SU-DHL-6 (cell line): ENCODE data around the gene SPRR5.

ENCODE experiments used
- H2AFZ ChIP-seq: fragments of 200-600 bp; sonication (generic); 2 replicates; pipeline ENCODE4 v1.6.1; 2014; ENCODE audit warnings: low read depth, mild to moderate bottlenecking, moderate library complexity, mixed read lengths, antibody characterized with exemption, low read length; ENCODE audit not compliant: severe bottlenecking
- H3F3A ChIP-seq: fragments of 200-600 bp; shearing (Covaris generic); 2 replicates; pipeline ENCODE4 v1.6.0; 2016; ENCODE audit warnings: antibody characterized with exemption, mild to moderate bottlenecking; ENCODE audit not compliant: insufficient read depth
- H3K27ac ChIP-seq: fragments of 200-600 bp; sonication (generic); 2 replicates; pipeline ENCODE4 v1.5.1; 2016; ENCODE audit warnings: low read depth, mild to moderate bottlenecking, low read length, moderate library complexity, mixed read lengths
- H3K27me3 ChIP-seq: fragments of 200-600 bp; sonication (generic), shearing (Covaris generic); 2 replicates; pipeline ENCODE4 v1.6.0; 2014; ENCODE audit warnings: mild to moderate bottlenecking, low read length
- H3K36me3 ChIP-seq: fragments of 200-600 bp; sonication (generic); 2 replicates; pipeline ENCODE4 v1.6.1; 2014; ENCODE audit warnings: mild to moderate bottlenecking, low read length, mixed read lengths
- H3K4me2 ChIP-seq: fragments of 300-600, 200-600 bp; shearing (Covaris generic), sonication (generic); 2 replicates; pipeline ENCODE4 v1.6.0; 2014; ENCODE audit warnings: low read length, low read depth, mild to moderate bottlenecking; ENCODE audit not compliant: poor library complexity, severe bottlenecking
- H3K4me3 ChIP-seq: fragments of 200-600 bp; sonication (generic); 2 replicates; pipeline ENCODE4 v1.5.1; 2014; ENCODE audit warnings: antibody characterized with exemption, low read length, mild to moderate bottlenecking, mixed read lengths; ENCODE audit not compliant: insufficient read depth, poor library complexity, severe bottlenecking
- H3K79me2 ChIP-seq: fragments of 200-600 bp; sonication (generic); 2 replicates; pipeline ENCODE4 v1.6.1; 2014; ENCODE audit warnings: mild to moderate bottlenecking, low read length, moderate library complexity; ENCODE audit not compliant: insufficient read depth
- H3K9ac ChIP-seq: fragments of 200-600 bp; sonication (generic); 2 replicates; pipeline ENCODE4 v1.7.0; 2014; ENCODE audit warnings: mild to moderate bottlenecking, low read length
- H3K9me2 ChIP-seq: fragments of 200-600 bp; sonication (generic); replicated peaks from 2 replicates; pipeline ENCODE4 v1.6.1; 2014; ENCODE audit warnings: low read length; ENCODE audit not compliant: insufficient read depth
- H3K9me3 ChIP-seq: fragments of 200-600 bp; sonication (generic); 2 replicates; pipeline ENCODE4 v1.6.1; 2014; ENCODE audit warnings: low read length, mixed read lengths; ENCODE audit not compliant: insufficient read depth
- H4K20me1 ChIP-seq: fragments of 200-600 bp; sonication (generic); 2 replicates; pipeline ENCODE4 v1.6.1; 2014; ENCODE audit warnings: low read depth, mild to moderate bottlenecking, antibody characterized with exemption, low read length, moderate library complexity, mixed read lengths
- EZH2phosphoT487 ChIP-seq: fragments of 200-600 bp; sonication (generic), shearing (Covaris generic); conservative IDR thresholded peaks from 2 replicates; pipeline ENCODE4 v1.6.1; 2018; ENCODE audit warnings: mild to moderate bottlenecking, antibody characterized with exemption, low read length, moderate library complexity, mixed read lengths
- TF ChIP-seq, protein P1 (sequence below): fragments of 200-600 bp; sonication (generic); IDR thresholded peaks from one replicate; pipeline ENCODE4 v1.5.1; 2017; ENCODE audit warnings: antibody characterized with exemption, mild to moderate bottlenecking, low read length, moderate library complexity; ENCODE audit not compliant: insufficient read depth, poor library complexity, severe bottlenecking

Gene SPRR5

DNA sequence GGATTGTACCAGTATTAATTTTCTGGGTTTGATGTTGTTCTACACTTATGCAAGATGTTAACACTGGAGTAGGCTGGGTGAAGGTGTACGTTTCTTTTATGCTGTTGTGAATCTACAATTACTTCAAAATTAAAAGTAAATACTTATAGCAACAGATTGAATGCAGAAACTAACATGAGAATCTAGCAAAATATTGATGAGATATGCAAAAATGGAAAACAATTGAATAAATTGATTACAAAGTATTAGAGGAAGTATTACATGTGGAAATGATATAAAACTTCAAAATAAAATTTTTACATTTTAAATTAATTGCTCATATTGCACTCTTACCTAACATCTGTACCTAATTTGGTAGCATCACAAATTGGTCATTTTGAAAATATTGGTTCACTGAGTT lies 48.8 kb downstream of the SPRR5 start:
- no peaks in the 10 kb centered on the region for H3K79me2 ChIP-seq
- H4K20me1 ChIP-seq: no peaks in the 10 kb centered on the region
- no peak overlapping the region for H3K9ac ChIP-seq
- no peak overlapping the region for H2AFZ ChIP-seq
- H3K27ac ChIP-seq: no peak overlapping the region
- H3K4me3 ChIP-seq: no peak overlapping the region
- H3K36me3 ChIP-seq: no peaks in the 10 kb centered on the region
- no peaks in the 10 kb centered on the region for H3K9me2 ChIP-seq
- no peak overlapping the region for H3K4me2 ChIP-seq
- no peaks in the 10 kb centered on the region for H3F3A ChIP-seq
- H3K27me3 ChIP-seq: no peaks in the 10 kb centered on the region
- no peaks in the 10 kb centered on the region for H3K9me3 ChIP-seq
- TF ChIP-seq, protein P1, sequence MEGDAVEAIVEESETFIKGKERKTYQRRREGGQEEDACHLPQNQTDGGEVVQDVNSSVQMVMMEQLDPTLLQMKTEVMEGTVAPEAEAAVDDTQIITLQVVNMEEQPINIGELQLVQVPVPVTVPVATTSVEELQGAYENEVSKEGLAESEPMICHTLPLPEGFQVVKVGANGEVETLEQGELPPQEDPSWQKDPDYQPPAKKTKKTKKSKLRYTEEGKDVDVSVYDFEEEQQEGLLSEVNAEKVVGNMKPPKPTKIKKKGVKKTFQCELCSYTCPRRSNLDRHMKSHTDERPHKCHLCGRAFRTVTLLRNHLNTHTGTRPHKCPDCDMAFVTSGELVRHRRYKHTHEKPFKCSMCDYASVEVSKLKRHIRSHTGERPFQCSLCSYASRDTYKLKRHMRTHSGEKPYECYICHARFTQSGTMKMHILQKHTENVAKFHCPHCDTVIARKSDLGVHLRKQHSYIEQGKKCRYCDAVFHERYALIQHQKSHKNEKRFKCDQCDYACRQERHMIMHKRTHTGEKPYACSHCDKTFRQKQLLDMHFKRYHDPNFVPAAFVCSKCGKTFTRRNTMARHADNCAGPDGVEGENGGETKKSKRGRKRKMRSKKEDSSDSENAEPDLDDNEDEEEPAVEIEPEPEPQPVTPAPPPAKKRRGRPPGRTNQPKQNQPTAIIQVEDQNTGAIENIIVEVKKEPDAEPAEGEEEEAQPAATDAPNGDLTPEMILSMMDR: no peak
- no peak for TF ChIP-seq EZH2phosphoT487

DNA sequence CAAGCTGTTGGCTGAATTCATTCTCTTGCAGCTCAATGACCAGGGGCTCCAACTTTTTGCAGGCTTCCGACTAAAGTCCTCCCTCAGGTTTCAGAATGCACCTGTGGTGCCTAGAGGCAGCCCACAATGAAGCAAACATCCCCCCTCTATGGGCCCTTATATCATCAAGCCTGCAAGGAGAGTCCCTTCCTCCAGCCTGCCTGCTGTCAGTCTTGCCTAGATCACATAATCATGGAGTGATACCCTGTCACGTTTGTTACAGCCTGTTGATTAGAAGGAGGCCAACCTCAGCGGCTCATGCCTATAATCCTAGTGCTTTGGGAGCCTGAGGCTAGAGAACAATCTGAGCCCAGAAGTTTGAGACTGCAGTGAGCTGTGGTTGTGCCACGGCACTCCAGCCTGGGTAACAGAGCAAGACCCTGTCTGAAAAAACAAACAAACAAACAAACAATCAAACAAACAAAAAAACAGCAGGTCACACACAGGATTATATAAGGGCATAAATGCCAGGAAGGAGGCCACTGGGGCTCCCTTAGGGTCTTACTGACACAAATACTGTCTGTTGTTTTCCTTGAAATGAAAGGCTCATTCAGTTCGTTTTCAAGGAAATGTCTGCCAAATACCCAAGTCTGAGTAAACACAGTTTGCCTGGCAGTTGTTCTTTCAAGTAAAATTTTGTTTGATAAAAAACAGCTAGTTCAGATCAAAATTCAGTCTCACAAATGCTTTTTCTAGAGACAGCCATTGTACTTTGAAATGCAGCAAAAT lies 49.8 kb downstream of the SPRR5 start:
- Histone ChIP-seq H4K20me1 (no peaks in the 10 kb centered on the region), H3K27ac (no peak overlapping the region), H3K4me2 (no peak overlapping the region), H3K9ac (no peak overlapping the region), H3K4me3 (no peak overlapping the region), H3K9me2 (no peaks in the 10 kb centered on the region), H3K79me2 (no peaks in the 10 kb centered on the region), H2AFZ (no peak overlapping the region), H3K9me3 (no peaks in the 10 kb centered on the region), H3K27me3 (no peaks in the 10 kb centered on the region), H3F3A (no peaks in the 10 kb centered on the region), H3K36me3 (no peaks in the 10 kb centered on the region)
- TF ChIP-seq, protein P1: no peak
- TF ChIP-seq EZH2phosphoT487: no peak

DNA sequence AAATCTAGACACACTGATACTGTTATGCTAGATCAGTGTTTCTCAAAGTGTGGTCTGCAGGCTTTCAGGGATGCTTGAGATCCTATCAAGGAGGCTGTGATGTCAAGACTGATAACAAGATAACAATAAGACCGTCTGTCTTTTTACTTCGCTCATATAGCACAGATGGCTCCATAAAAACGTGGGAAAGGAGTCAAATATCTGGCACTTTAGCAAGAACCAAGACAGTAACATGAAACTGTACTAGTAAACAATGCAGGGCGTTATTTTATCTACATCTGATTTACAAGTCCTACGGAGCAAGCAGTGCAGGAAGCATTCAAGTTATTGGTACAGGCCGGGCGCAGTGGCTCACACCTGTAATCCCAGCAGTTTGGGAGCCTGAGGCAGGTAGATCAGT lies 50.9 kb downstream of the SPRR5 start:
- Histone ChIP-seq H3K4me3 (no peak overlapping the region), H3K9me3 (no peaks in the 10 kb centered on the region), H3K9ac (no peak overlapping the region), H2AFZ (no peak overlapping the region), H3K27me3 (no peaks in the 10 kb centered on the region), H3K36me3 (no peaks in the 10 kb centered on the region), H4K20me1 (no peaks in the 10 kb centered on the region), H3K79me2 (no peaks in the 10 kb centered on the region), H3K27ac (no peak overlapping the region), H3K9me2 (no peaks in the 10 kb centered on the region), H3K4me2 (no peak overlapping the region), H3F3A (no peaks in the 10 kb centered on the region)
- TF ChIP-seq EZH2phosphoT487: no peak
- TF ChIP-seq, protein P1: no peak
